HG03025 (cell line): ENCODE data around the gene AZGP1.
"Not testable (repeated sequence)": the region's sequence is repeated elsewhere in the genome, so short reads cannot be mapped to it uniquely, and the experiment has no call there.

Experiments used
- ATAC-seq: cut with Tn5 transposase; IDR thresholded peaks from one replicate; pipeline ENCODE4 v1.9.1; 2021; ENCODE audit warnings: mild to moderate bottlenecking, moderate library complexity; ENCODE audit not compliant: unreplicated experiment, low FRiP score

The AZGP1 gene

GRCh38 chr7:99954643-99955042, 21.2 kb downstream of the AZGP1 start:
- ATAC-seq = not testable (repeated sequence)

- ATAC-seq = no peak
These were observed 22.2 kb downstream of the AZGP1 start for GRCh38 chr7:99953649-99954048.

DNA sequence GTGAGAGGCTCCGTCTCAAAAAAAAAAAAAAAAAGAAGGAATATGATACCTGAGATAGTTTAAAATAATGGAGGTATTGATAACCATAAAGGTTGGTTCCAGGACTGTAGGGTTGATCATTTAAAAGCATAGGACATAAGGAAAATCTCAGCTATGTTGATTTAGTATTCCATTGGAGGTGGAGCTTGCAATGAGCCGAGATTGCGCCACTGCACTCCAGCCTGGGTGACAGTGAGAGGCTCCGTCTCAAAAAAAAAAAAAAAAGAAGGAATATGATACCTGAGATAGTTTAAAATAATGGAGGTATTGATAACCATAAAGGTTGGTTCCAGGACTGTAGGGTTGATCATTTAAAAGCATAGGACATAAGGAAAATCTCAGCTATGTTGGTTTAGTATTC, 23.2 kb downstream of the AZGP1 start:
- ATAC-seq = not testable (repeated sequence)

- ATAC-seq = not testable (repeated sequence)
These were observed 25.0 kb downstream of the AZGP1 start for GRCh38 chr7:99950819-99951218.

DNA sequence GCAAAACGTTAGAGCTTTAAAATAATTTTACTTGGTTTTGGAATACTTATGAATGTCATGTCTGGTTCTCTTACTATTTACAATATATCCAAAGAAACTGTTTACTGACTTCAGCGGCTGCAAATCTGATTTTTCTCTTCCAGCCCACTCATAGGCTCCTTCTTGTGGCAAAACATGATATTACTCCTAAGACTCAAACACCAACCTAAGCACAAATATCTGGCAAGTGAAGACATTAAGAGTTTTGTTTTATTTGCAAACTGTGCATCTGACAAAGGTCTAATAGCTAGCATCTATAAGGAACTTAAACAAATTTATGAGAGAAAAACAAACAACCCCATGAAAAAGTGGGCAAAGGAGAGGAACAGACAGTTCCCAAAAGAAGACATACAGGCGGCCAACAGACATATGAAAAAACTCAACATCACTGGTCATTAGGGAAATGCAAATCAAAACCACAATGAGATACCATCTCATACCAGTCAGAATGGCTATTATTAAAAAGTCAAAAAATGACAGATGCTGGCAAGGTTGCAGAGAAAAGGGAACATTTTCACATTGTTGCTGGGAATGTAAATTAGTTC, 26.1 kb downstream of the AZGP1 start:
- no peak for ATAC-seq

DNA sequence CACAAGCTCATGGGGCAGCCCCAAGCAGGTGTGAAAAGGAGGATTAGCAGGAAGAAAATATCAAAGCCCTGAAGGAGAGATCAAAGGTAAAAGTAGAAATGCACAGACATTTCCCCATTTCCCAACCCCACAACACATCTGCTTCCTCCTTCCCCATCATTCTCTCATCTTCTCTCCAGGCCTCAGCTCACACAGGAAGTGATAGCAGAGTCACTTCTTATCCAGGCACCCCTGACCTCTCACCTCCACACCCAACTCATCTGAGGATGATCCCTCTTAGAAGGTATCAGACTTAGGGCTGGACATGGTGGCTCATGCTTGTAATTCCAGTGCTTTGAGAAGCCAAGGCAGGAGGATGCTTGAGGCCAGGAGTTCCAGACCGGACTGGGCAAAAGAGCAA, 28.2 kb downstream of the AZGP1 start:
- no peak for ATAC-seq

DNA sequence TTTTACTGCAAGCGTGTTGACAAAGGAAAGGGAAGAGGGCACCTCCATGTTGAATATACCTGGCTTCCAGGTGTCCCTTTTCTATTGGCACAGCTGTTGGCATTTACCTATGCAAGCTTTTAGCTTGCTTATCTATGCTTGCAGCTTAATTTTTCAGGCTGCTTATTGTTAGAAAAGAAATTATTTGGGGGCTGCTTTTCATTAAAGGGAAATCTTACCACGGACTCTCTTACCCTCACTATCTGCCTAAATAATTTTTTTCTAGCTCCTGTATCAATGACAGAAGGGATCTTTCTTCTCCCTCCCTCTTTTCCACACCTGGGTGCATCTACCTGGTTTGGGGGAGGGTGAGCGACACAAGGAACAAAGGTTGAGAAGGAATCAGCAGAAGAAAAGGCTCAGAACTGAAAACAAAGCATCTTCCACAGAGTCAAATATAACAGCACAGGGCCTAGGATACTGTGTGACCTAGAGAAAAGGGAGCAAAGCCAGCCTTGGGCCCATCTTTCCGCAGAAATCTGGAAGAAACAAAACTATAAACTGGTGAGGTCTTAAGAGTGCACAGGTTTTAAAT, 31.2 kb downstream of the AZGP1 start:
- no peak for ATAC-seq

- ATAC-seq = no peak
These were observed 32.0 kb downstream of the AZGP1 start for GRCh38 chr7:99943641-99944496.

GRCh38 chr7:99938296-99938695, 37.5 kb downstream of the AZGP1 start:
- no peak for ATAC-seq

DNA sequence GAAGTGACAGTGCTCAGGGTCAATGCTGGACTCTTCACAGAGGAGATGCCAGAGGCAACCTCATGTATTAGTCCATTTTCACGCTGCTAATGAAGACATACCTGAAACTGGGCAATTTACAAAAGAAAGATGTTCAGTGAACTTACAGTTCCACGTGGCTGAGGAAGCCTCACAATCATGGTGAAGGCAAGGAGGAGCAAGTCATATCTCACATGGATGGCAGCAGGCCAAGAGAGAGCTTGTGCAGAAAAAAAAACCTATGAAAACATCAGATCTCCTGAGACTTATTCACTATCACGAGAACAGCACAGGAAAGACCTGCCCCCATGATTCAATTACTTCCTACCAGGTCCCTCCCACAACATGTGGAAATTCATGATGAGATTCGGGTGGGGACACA, 40.8 kb downstream of the AZGP1 start:
- ATAC-seq = not testable (repeated sequence)

- no peak for ATAC-seq
These were observed 45.5 kb downstream of the AZGP1 start for GRCh38 chr7:99930376-99930775.

GRCh38 chr7:99929730-99930053, 46.1 kb downstream of the AZGP1 start:
- ATAC-seq = no peak

- no peak for ATAC-seq
These were observed 46.7 kb downstream of the AZGP1 start, which contains the start of gene GJC3 for GRCh38 chr7:99928994-99929729. TSS of gene GJC3 (minus strand) at chr7:99929620. CDS start at chr7:99929620, 0 bp downstream.

GRCh38 chr7:99928188-99928587, 47.6 kb downstream of the AZGP1 start:
- ATAC-seq = no peak

- ATAC-seq = no peak
These were observed 48.3 kb downstream of the AZGP1 start for GRCh38 chr7:99927536-99927935.

DNA sequence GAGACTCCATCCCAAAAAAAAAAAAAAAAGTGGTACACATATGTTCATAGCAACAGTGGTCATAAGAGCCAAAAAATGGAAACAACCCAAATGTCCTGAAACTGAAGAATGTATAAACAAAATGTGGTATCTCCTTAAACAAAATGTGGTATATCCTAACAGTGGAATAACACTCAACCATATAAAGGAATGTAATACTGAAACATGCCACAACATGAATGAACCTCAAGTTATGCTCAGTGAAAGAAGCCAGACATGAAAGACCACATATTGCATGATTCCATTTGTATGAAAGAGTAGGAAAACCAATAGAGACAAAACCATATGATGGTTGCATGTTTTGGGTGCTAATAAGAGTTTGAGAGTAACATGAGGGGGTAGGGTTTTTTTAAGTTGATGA, 49.5 kb downstream of the AZGP1 start:
- no peak for ATAC-seq

- no peak for ATAC-seq
These were observed 52.6 kb downstream of the AZGP1 start for GRCh38 chr7:99923200-99923599.

- ATAC-seq = no peak
These were observed 55.7 kb downstream of the AZGP1 start for GRCh38 chr7:99920149-99920548.

GRCh38 chr7:99919814-99920112, 56.1 kb downstream of the AZGP1 start:
- peak; percentile 4 for ATAC-seq

GRCh38 chr7:99918959-99919813, 56.6 kb downstream of the AZGP1 start, which contains the start of gene TRIM4:
TSS of gene TRIM4 (minus strand) at chr7:99919530. CDS start at chr7:99919401, 129 bp downstream.
- ATAC-seq = peak; percentile 96
